Measurements from ENCODE around the gene TBC1D23. TPM values are rescaled to one million over a fixed set of nuclear protein-coding genes. Genes with fewer than 3 reads are reported as not detected.
"Not testable (repeated sequence)": the region's sequence is repeated elsewhere in the genome, so short reads cannot be mapped to it uniquely, and the experiment has no call there.

TBC1D23 gene
- total RNA-seq, 2 experiments from 2014 or later, result 18.3 to 21.2 TPM

- DNase-seq, result no peak
- Mint-ChIP-seq H3K27ac (no peak overlapping the region), H3K27me3 (no peaks in the 10 kb centered on the region), H3K36me3 (no peaks in the 10 kb centered on the region), H3K9me3 (no peaks in the 10 kb centered on the region), H3K4me3 (no peak overlapping the region), H3K4me1 (no peaks in the 10 kb centered on the region)
Observed at GRCh38 chr3:100310355-100310965, 49.7 kb downstream of the TBC1D23 start.

GRCh38 chr3:100311011-100311410 is 50.2 kb downstream of the TBC1D23 start:
- no peak overlapping the region for H3K27ac Mint-ChIP-seq
- H3K4me1 Mint-ChIP-seq, result no peaks in the 10 kb centered on the region
- no peaks in the 10 kb centered on the region for H3K9me3 Mint-ChIP-seq
- H3K36me3 Mint-ChIP-seq, result no peaks in the 10 kb centered on the region
- no peaks in the 10 kb centered on the region for H3K27me3 Mint-ChIP-seq
- no peak for DNase-seq
- no peak overlapping the region for H3K4me3 Mint-ChIP-seq

DNA sequence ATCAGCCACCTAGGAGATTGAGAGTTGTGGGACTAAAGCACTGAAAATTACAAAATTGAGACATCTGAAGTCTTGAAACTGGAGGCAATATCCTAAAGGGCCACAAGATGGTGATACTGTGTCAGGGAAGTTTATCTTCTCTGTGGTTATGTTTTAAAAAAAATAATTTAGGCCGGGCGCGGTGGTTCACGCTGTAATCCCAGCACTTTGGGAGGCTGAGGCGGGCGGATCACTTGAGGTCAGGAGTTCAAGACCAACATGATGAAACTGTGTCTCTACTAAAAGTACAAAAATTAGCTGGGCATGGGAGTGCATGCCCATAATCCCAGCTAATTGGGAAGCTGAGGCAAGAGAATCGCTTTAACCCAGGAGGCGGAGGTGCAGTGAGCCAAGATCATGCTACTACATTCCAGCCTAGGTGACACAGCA is 55.9 kb downstream of the TBC1D23 start:
- Mint-ChIP-seq H3K36me3 (peaks cover 8% of the 10 kb centered on the region), H3K9me3 (no peaks in the 10 kb centered on the region), H3K4me1 (peaks cover 11% of the 10 kb centered on the region), H3K27me3 (no peaks in the 10 kb centered on the region), H3K27ac (no peak overlapping the region), H3K4me3 (no peak overlapping the region)
- DNase-seq, result no peak

DNA sequence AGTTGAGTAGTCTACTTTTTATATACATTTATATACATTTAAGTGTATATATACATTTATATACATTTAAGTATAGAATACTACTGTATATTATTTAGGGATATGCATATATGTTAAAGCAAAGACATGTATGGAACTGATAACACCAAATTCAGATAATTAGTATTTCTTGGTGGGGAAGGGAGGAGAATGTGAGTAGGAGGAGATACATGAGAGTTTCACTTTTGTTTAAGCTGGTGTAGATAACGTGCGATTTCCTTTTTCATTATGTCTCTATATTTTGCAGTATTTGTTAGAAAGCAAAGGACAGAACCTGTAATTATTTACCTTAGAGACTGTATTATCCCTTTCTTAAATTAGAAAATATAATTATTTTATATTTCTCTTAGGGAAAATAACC is 57.1 kb downstream of the TBC1D23 start:
- DNase-seq, result no peak
- Mint-ChIP-seq H3K9me3 (no peaks in the 10 kb centered on the region), H3K4me3 (no peak overlapping the region), H3K27me3 (no peaks in the 10 kb centered on the region), H3K27ac (peak overlapping the region; percentile 27), H3K36me3 (peaks cover 8% of the 10 kb centered on the region), H3K4me1 (peaks cover 11% of the 10 kb centered on the region)

GRCh38 chr3:100319951-100320350 is 59.2 kb downstream of the TBC1D23 start:
- H3K36me3 Mint-ChIP-seq, result peaks cover 8% of the 10 kb centered on the region

GRCh38 chr3:100324044-100324443 is 63.3 kb downstream of the TBC1D23 start:
- H3K4me3 Mint-ChIP-seq, result no peak overlapping the region
- no peak overlapping the region for H3K27ac Mint-ChIP-seq
- no peaks in the 10 kb centered on the region for H3K4me1 Mint-ChIP-seq
- H3K27me3 Mint-ChIP-seq, result no peaks in the 10 kb centered on the region
- H3K9me3 Mint-ChIP-seq, result peaks cover 6% of the 10 kb centered on the region
- DNase-seq, result no peak
- H3K36me3 Mint-ChIP-seq, result peaks cover 18% of the 10 kb centered on the region

More at GRCh38 chr3:100319951-100320350, 59.2 kb downstream of the TBC1D23 start:
- DNase-seq, result no peak
- Mint-ChIP-seq H3K4me3 (no peak overlapping the region), H3K4me1 (peaks cover 11% of the 10 kb centered on the region), H3K27ac (no peak overlapping the region), H3K27me3 (no peaks in the 10 kb centered on the region), H3K9me3 (no peaks in the 10 kb centered on the region)

GRCh38 chr3:100325827-100326226 is 65.0 kb downstream of the TBC1D23 start:
- Mint-ChIP-seq H3K4me3 (no peak overlapping the region), H3K27me3 (no peaks in the 10 kb centered on the region), H3K36me3 (peaks cover 13% of the 10 kb centered on the region), H3K27ac (no peak overlapping the region), H3K9me3 (peaks cover 6% of the 10 kb centered on the region), H3K4me1 (no peaks in the 10 kb centered on the region)
- DNase-seq, result no peak

GRCh38 chr3:100327377-100327776 is 66.6 kb downstream of the TBC1D23 start:
- not testable (repeated sequence) for DNase-seq, H3K4me3 Mint-ChIP-seq, H3K27ac Mint-ChIP-seq, H3K9me3 Mint-ChIP-seq, H3K27me3 Mint-ChIP-seq, H3K4me1 Mint-ChIP-seq
- H3K36me3 Mint-ChIP-seq, result peaks cover 13% of the 10 kb centered on the region

DNA sequence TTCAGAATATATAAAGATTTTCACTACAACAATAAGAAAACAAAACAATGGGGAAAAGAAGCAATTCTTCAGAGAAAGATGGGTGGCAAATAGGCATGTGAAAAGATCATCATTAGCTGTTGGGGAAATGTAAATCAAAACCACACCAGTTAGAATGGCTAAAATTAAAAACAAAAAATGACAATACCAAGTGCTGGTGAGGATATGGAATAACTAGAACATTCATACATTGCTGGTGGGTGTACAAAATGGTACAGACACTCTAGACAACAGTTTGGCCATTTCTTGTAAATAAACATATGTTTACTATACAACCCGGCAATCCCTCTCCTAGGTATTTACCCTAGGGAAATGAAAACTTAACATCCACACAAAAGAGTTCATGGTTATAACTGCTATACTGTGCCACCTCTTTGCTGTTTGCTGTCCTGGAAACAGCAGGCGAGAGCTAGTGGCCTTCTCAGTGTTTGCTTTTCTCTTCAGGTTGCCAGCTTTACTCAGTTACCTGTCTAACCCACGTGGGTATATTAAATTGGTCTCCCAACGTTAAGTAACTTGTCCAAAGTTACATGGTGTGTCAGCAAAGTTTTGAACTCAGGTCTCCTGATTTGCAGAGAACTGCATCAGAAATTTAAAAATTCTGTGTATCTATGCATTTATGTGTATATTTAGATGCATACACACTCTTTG is 69.2 kb downstream of the TBC1D23 start:
- H3K27ac Mint-ChIP-seq, result no peak overlapping the region
- H3K27me3 Mint-ChIP-seq, result no peaks in the 10 kb centered on the region
- DNase-seq, result no peak
- no peak overlapping the region for H3K4me3 Mint-ChIP-seq
- peaks cover 6% of the 10 kb centered on the region for H3K9me3 Mint-ChIP-seq
- peaks cover 4% of the 10 kb centered on the region for H3K4me1 Mint-ChIP-seq
- peaks cover 13% of the 10 kb centered on the region for H3K36me3 Mint-ChIP-seq

GRCh38 chr3:100330651-100331050 is 69.9 kb downstream of the TBC1D23 start:
- Mint-ChIP-seq H3K27ac (no peak overlapping the region), H3K27me3 (no peaks in the 10 kb centered on the region), H3K4me1 (peaks cover 12% of the 10 kb centered on the region), H3K4me3 (no peak overlapping the region), H3K36me3 (peaks cover 20% of the 10 kb centered on the region), H3K9me3 (peaks cover 6% of the 10 kb centered on the region)
- no peak for DNase-seq

DNA sequence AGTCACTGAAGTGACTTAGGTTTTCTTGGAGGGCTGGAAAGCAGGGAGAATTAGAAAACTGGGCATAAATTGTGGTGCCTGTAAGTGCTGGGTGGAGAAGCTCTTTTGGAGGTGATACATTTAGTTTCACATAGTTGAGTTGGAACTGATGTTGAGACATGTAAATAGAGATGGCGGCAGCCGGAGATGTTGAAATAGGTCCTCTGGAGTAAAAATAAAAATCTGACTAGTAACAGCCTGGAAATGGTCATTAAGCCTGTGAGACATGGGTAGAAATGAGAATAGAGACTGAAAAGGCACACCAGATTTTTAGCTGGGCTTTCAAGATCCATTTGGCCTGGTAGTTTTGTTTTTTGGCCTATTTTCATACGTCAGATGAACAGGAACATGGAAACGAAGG is 70.9 kb downstream of the TBC1D23 start:
- H3K4me1 Mint-ChIP-seq, result peaks cover 16% of the 10 kb centered on the region
- peaks cover 6% of the 10 kb centered on the region for H3K9me3 Mint-ChIP-seq
- H3K4me3 Mint-ChIP-seq, result no peak overlapping the region
- no peaks in the 10 kb centered on the region for H3K27me3 Mint-ChIP-seq
- DNase-seq, result no peak
- H3K36me3 Mint-ChIP-seq, result peaks cover 25% of the 10 kb centered on the region
- H3K27ac Mint-ChIP-seq, result no peak overlapping the region

DNA sequence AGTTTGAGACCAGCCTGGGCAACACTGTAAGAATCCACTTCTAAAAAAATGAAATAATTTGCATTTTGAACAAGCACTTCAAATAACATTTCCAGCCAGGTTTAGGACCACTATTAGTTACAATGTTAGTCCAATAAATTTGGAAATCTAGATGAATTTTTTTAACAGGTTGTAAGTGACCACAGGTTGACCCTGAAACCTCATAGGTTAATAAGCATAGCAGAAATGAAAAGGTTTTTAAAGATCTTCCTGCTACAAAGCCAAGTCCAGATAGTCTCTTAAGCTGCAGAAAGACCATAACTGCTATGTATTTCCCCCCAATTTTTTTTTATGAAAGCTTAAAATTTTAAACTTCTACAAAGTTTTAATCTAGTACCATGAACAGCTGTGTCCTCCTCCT is 72.3 kb downstream of the TBC1D23 start:
- no peaks in the 10 kb centered on the region for H3K27me3 Mint-ChIP-seq
- DNase-seq, result no peak
- no peak overlapping the region for H3K4me3 Mint-ChIP-seq
- no peak overlapping the region for H3K27ac Mint-ChIP-seq
- peaks cover 14% of the 10 kb centered on the region for H3K36me3 Mint-ChIP-seq
- H3K4me1 Mint-ChIP-seq, result peaks cover 18% of the 10 kb centered on the region
- no peaks in the 10 kb centered on the region for H3K9me3 Mint-ChIP-seq

- H3K27ac Mint-ChIP-seq, result peak overlapping the region; percentile 52
- H3K9me3 Mint-ChIP-seq, result no peaks in the 10 kb centered on the region
- DNase-seq, result no peak
- peaks cover 21% of the 10 kb centered on the region for H3K4me1 Mint-ChIP-seq
- peaks cover 15% of the 10 kb centered on the region for H3K36me3 Mint-ChIP-seq
- peak overlapping the region; percentile 82 for H3K4me3 Mint-ChIP-seq
- no peaks in the 10 kb centered on the region for H3K27me3 Mint-ChIP-seq
Observed at GRCh38 chr3:100333970-100334487, 73.2 kb downstream of the TBC1D23 start.

GRCh38 chr3:100334488-100335351 is 73.9 kb downstream of the TBC1D23 start, which contains the start of gene NIT2:
NIT2 (plus strand) TSS chr3:100334757; CDS start chr3:100334792, 35 bp downstream.
- Mint-ChIP-seq H3K4me1 (peaks cover 21% of the 10 kb centered on the region), H3K27ac (peak within 1 kb of the TSS; percentile 98), H3K9me3 (no peaks in the 10 kb centered on the region), H3K27me3 (no peaks in the 10 kb centered on the region), H3K36me3 (peaks cover 17% of the 10 kb centered on the region), H3K4me3 (peak within 1 kb of the TSS; percentile 100)
- DNase-seq, result peak; percentile 85

GRCh38 chr3:100335434-100335833 is 74.6 kb downstream of the TBC1D23 start:
- DNase-seq, result peak; percentile 34
- peak overlapping the region; percentile 100 for H3K4me3 Mint-ChIP-seq
- H3K27ac Mint-ChIP-seq, result peak overlapping the region; percentile 98
- peaks cover 21% of the 10 kb centered on the region for H3K4me1 Mint-ChIP-seq
- no peaks in the 10 kb centered on the region for H3K9me3 Mint-ChIP-seq
- H3K36me3 Mint-ChIP-seq, result peaks cover 20% of the 10 kb centered on the region
- no peaks in the 10 kb centered on the region for H3K27me3 Mint-ChIP-seq

All from activated naive CD8-positive, alpha-beta T cell treated with anti-CD3 and anti-CD28 coated beads for 36 hours (primary cell).